HG03457 (cell line): ENCODE results near the gene TMEM131L.
"Not testable (repeated sequence)": the region's sequence is repeated elsewhere in the genome, so short reads cannot be mapped to it uniquely, and the experiment has no call there.

Source experiments
- ATAC-seq: cut with Tn5 transposase; IDR thresholded peaks from one replicate; pipeline ENCODE4 v1.9.1; 2021; ENCODE audit warnings: moderate number of reproducible peaks; ENCODE audit not compliant: unreplicated experiment

The TMEM131L gene

DNA sequence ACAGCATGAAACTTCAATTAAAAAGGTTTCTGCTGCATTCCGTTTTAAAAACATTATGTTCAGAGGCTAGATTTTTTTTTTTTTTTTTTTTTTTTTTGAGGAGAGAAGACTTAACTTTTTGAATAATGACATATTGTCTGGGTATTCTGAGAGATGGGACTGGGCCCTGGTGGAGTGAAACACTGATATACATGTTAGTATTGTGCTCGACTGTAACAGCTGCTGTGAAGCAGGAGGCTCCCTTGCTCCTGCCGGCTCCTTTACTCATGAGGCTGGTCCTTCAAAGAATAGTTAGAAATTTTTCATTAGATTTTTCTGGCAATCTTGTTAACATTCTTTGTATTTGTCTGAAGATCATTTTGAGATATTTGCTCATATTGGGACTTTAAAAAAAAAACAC lies 73.3 kb downstream of the TMEM131L start:
- ATAC-seq, result no peak

DNA sequence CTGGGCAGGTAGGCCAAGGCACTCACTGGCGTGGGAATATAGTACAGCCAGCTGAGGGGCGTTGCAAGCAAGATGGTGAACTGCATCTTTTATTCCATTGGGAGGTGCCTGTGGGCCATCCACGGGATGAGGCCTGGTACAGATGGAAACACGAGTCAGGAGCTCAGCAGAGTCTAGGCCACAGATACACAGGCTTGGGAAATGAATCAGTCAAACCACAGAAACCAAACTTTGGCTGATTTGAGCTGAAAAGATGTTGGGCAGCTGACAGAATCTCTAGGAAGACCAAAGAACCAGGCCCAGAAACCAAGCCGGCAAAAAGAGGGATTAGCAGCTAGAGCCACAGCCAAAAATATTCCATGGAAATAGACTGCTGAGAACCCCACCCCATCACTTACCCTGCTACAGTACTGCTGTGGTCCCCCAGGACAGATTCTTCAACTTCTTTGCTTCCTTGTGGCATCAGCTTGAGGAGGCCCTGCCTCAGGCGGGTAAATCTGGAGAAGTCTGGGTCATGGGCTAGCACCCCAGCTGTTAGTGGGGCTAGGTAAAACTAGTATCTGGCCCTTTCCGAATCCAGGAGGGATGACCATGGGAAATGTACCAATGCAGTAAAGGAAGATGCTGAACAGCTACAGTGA lies 75.4 kb downstream of the TMEM131L start:
- no peak for ATAC-seq

DNA sequence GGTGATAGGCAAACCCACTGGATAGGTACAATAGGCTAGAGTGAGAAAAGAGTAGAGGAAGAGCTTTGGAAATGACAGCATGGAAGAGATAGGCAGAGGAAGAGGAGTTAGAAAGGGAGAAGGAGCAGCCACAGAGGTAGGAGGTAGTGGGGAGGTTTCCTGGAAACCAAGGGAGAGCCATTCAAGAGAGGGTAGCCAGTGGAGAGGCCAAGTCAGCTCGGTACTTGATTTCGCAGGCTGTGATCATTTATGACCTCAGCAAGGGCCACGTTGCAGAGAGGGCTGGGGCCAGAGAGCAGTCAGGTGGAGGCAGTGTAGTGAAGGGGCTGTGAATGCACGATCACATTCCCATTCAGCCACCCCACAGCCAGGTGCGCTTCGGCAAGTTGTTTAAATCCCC lies 76.0 kb downstream of the TMEM131L start:
- ATAC-seq, result no peak

DNA sequence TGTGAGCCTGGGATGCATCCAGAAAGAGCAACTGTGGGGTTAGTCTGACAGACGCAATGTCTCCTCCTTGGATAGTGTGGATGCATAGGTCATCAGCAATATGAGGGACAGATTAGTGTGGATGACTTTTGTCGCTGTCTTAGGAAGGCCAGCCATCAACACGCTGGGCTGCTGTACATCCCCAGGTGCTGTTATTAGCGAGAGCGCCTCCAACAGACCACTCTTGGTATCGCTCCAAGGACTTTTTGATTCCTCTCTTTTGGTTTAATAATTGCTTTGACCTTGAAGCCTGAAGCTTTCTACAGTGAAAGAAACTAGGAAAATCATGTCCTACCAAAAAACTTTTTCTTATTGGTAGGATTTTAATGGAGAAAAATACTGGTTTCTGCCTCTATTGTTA lies 76.7 kb downstream of the TMEM131L start:
- no peak for ATAC-seq

DNA sequence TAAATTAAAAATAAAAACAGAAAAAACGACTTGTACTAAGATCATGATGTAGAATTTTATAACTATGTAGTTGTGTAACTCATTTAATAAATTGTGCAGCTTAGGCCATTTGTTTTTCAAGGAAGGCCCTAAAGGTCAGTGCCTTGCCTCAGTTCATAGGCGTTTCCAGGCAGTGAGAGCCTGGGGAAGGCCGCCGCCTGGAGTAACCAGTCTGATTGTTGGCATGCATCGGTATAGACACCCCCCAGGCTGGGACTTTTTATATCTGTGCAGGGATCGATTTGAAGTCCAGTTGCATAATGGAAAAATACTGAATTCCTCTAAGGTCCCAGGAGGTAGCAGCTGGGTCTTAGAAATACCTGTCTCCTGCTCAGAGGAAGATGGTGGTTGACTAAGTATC lies 77.2 kb downstream of the TMEM131L start:
- no peak for ATAC-seq

DNA sequence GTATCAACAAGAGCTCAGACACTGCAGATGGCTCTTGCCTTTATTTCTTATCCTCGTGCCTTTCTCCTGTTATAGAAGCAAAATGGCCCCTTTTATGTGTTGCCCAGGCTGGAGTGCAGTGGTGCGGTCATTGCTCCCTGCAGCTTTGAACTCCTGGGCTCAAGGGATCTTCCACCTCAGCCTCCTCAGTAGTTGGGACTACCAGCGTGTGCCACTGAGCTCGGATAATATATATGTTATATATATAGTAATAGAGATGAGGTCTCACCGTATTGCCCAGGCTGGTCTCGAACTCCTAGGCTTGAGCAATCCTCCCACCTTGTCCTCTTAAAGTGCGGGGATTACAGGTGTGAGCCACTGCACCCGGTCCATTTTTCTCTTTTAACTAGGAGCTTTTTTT lies 79.7 kb downstream of the TMEM131L start:
- no peak for ATAC-seq

DNA sequence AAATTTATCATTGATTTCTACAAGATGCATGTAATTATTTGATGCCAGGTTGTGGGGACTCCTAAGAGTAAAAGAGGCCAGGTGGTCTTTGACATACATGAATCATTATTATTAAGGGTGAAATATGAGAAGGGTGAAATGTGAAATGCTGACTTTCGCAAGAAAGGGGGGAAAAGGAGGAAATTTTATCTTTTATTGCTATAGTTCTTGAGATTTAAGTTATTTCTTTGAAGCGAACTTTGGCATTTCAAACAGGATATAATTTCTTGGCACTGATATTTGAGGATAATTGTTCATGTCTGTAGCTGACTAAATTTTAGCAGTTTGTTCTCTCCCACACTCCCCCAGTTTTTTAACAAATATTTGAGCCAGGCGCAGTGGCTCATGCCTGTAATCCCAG lies 80.1 kb downstream of the TMEM131L start:
- no peak for ATAC-seq

DNA sequence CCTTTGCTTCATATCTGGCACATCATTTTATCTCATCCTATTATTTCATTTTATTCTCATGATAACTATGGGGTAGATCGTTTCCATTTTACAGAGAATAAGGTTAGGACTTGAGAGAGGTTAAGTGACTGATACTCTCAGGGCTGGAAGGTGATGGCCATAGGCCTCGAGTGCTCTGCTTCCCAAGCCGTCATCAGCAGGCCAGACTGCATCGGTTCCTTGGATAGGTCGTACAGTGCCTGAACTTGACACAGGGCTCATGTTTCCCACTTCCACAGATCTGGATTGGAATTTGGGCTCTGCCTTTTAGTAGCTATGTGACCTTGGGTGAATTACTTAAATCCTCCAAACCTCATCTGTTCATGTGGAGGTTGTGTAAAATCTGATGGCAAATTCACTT lies 81.4 kb downstream of the TMEM131L start:
- ATAC-seq, result no peak

DNA sequence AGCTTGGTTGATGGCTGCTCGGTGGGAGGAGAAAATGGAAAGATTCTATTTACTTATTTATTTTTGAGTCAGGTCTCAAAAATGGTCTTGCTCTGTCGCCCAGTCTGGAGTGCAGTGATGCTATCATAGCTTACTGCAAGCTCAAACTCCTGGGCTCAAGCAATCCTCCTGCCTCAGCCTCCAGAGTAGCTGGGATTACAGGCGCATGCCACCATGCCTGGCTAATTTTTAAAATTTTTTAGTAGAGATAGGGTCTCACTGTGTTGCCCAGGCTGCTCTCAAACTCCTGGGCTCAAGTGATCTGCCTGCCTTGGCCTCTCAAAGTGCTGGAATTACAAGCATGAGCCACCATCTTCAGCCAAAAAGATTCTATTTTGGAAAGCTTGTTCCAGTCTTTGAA lies 82.7 kb downstream of the TMEM131L start:
- ATAC-seq, result not testable (repeated sequence)

DNA sequence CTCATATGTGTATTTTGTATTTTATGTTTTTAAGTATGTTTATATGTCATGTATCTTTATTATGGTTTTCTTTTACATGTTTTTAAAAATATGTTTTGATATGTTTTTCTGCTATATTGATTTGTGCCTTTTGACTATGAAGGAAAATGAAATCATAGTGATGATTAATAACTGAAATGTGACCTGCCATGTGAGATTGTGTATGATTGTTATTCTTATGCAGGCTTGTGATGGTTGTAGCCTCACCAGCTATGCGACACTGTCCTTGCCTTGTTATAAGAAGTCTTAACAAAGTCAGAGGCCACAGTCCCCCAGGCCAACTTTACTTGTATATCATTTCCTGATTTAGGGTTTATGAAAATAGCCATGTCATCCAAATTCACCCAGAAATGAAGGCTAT lies 83.2 kb downstream of the TMEM131L start:
- no peak for ATAC-seq

DNA sequence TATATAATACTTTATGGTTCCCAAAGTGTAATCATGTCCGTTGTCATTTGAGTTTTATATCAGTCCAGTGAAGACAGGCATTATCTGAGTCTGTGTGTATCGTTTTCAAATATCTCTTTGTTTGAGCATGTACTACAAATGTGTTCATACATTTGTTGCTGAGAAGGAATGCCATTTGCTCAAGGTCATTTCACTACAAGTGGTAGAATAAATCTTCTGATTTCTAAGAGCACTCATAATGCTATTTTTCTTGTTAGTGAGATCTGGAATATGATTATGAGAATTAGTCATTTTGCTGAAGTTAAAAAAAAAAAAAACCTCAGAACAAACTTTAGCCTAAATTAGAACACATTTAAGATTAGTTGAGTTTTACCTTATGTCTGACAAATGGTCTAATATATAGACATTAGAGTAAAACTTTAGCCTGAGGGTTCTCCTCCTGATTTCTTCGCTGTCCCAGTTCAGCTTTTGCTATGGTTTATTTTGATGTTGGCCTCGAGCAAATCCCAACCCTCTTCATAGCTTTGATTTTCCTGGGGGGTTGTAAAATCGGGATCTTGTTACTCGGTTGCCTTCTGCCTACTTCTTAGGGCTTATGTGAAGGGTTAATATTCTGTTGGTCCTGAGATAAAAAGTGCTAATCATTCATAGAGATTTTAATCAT lies 87.1 kb downstream of the TMEM131L start:
- no peak for ATAC-seq

DNA sequence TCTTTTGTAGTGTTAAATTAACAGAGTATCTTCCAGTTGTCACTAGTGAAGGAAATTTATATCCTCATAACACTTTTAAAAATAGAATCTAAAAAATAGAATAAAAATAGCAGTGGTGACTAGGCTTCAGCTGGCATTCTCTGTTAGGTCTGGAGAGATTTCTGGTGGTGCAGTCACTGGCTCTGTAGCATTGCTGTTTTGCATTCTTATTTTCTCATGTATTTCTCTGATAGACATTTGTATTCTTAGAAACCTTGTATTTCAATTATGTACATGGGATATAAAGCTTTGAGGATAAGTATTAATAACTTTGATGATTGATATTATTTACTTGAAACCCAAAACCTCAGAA lies 87.6 kb downstream of the TMEM131L start:
- no peak for ATAC-seq

DNA sequence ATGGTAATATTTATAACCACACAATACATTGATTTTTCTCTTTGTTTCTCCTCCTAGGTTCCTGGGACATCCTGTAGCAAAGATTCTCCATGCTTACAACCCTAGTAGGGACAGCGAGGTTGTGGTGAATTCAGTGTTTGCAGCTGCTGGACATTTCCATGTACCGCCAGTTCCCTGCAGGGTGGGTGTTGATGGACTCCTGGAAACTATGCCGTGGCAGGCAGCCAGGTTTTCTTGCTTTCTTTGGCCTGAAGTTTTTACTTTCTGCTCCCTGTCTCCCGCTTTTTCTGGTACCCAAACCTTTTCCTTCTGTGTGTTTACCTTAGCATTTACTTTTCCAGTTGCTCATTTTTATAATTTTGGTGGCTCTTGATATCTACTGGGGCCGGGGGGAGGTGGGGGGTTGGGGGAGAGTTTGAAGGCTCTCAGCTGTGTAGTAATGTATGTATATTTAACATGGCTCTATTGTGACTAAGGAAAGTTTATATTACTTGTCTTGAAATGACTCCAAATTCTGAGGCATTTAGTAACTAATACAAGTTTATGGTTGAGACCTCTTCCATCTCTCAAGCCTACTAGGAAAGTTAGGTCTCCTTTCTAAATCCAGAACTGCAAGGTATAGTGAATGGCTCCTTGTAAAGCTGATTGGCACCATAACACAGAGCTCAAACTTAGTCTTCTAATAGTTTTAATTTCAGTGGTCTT lies 89.7 kb downstream of the TMEM131L start:
- no peak for ATAC-seq

DNA sequence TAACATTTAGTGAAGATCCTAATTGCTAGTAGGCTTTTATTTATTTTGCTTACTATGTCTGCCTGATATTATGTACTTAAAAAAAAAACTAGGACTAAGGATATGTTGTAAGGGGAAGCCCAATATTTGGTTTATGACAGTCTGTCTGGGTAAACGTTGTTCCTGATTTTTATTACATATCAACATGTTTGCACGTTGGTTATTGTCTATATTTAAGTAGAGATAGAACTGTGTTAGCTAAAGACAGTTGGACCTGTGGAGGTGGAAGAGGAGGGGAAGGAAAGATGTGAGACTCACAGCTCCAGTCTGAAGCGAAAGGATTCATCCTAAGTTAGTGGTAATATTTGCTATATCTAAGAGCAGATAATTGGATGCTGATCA lies 90.3 kb downstream of the TMEM131L start:
- no peak for ATAC-seq

DNA sequence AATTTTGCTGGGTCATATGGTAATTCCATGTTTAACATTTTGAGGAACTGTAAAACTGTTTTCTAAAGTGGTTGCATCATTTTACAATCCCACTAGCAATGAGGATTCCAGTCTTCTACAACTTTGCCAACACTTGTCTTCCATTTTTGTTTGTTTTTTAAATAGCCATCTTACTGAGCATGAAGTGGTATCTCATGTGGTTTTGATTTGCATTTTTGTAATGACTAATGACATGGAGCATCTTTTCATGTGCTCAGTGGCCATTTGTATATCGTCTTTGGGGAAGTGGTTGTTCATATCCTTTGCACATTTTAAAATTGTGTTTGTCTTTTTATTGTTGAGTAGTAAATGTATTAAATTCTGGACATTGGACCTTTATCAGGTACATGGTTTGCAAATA lies 94.7 kb downstream of the TMEM131L start:
- ATAC-seq, result peak; percentile 56

DNA sequence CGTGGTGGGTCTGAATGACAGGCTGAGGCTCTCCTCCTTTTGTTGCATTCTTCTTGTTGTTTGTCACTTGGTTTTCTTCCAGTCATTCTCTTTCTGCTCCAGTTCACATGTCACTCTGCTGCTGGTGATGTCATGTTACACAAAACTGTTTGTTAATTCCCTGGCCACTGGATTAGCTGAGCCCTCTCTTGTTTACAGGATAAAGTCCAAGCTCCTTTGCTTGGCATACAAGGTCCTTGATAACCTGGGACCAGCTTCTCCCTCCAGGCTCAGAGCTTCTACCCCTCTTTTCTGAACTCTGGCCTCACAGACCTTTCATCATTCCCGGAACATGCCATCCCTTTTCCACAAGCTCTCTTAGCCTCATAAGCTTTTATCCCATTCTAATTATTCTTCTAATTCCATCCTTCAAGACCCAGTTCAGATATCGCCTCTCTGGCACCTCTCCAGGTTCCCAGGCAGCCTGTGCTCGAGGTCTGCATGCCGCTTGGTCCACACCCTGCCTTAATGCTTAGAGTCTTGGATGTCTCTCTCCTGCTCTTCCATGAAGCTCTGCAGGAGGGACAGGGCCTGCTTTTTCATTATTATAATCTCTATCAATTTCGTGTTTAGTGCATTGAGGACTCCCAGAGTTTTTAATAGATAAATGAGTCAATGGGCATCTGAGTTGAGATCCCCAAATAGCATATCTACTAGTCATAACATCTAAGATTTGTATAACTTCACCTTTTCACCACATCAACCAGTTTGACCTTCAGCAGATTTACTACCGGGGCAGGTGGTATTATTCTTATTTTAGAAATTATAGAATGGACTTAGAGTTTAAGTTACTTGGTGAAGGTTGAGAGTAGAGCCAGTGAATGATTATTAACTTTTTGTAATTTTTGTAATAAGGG lies 98.7 kb downstream of the TMEM131L start:
- no peak for ATAC-seq

DNA sequence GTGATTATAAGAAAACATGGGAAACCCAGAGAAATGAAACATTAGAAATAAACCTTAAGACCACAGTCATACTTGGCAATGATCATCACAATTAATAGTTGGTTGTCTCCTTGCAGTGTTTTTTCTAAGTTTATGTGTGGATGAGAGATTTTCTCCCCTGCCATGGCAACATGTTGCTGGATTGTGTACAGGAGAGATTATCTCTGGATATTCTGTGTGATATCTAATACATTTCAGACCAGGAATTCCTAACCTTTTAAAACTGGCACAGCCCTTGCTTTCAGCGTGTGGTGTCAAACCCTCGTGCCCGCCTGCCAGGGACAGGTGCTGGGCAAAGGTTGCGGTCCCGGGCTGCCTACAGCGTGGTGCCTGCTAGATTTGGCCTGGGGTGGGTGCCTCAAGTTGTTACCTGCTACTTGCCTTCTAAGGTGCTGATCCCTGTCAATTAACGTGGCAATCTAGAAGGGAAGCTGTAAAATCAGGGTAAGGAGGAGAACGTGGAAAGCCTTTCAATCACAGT lies 100.5 kb downstream of the TMEM131L start:
- no peak for ATAC-seq

DNA sequence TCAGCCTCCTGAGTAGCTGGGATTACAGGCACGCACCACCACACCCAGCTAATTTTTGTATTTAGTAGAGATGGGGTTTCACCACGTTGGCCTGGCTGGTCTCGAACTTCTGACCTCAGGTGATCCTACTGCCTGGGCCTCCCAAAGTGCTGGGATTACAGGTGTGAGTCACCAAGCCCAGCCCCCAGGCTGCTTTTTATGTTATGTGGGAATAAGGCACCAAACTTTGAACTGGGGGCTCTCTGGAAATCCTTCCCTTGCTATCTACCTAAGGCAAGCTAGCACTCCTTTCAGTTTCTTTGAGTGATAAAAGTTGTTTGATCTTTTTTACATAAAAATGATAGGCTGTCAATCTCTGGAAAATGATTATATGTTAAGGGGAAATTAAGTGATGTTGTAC lies 101.5 kb downstream of the TMEM131L start:
- not testable (repeated sequence) for ATAC-seq

DNA sequence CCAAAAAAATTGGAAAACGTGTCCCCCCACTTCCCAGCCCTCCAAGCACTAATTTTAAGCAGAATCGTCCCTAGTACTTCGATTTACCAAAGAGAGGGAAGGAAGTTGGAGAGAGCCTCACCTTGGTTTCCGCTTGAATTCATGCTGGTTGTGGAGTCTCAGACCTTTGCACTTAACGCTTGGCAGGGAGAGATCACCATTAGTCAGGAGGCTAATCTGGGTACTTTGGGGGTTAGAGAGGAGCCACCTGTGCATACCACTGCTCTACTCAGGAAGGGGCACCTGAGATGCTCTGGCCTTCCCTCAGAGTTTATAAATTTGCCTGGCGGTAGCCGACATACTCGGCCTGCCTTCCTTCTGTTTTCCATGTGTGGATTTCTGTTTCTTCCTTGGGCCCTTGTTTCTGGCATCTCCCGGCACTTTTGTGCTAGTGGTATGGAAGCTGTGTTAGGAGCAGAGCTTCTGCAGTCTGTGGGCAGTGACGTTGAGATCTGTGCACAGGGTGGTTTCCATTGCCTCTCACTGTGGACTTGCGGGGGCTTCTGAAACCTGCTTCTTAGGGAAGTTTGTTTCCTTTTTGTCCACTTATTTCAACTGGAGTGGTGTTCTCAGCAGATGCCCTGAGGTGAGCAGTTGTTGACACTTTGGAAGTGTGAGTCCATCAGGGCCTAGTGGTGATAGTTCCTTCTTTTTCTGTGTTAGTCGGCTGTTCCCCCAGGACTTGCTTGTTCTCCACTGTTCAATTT lies 104.2 kb downstream of the TMEM131L start:
- ATAC-seq, result no peak

DNA sequence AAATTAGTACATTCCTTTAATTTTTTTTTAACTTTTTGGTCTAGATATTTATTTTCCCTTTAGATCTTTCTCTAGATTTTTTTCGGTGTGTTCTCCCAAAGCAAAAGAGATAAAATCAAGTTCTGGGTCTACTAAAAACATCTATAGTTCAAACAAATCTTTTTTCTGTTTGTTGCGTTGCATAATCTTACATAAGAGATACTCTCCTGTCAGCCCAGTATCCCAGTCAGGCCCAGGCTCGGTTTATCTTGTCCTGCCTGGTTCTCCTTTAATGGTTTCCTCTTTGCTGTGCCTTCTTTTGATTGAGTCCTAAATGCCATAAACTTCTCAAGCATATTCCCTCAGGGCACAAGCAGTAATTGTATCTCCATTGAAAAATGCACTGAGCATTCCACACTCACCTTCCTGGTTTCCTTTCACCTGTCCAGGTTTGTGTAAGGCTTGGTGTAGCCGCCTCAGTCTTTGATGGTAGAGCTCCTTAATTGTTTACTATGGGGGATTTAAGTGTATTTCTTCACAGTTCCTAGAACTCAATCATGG lies 104.9 kb downstream of the TMEM131L start:
- ATAC-seq, result no peak
